DMS79 treated with DMSO at 0.1 percent for 48 hours (cell line): ENCODE data around the gene PRDM12.
"Not testable (repeated sequence)": the region's sequence is repeated elsewhere in the genome, so short reads cannot be mapped to it uniquely, and the experiment has no call there.

Experiments used
- DNase-seq: peaks from one replicate; lab custom pipeline; 2025; lab: John Stamatoyannopoulos, UW

Gene PRDM12

DNA sequence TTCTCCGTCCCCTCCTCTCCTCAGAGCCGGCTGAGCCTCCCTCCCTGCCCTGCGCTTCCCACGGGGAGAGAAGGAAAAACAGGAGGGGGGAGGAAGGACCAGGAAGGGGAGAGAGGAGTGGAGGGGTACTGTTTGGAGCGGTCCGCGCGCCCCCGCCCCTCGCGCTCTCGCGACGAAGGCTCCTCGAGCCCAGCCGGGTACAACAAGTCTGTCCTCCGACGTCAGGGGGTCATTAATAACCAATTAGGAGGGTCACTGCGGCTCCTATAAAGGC lies 480 bp upstream of the PRDM12 start:
- DNase-seq, result peak; percentile 42

DNA sequence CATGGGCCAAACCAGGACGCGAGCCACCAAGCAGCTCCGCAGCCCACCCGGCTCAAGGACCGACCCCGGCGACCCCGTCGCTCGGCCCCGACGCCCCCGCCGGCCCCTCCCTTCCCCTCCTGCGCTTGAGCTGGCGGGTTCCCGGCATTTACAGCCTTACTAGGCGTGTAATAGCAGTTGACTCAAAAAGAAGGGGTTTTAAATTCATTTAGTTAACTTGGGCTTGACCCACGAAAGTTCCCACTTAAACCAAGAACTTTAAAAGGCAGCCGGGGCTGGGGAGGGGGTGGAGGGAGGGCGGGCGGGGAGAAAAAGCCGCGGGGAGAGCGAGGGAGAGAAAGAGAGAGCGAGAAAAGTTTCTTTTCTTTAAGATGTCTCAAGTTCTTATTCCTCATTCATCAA lies 636 bp downstream of the PRDM12 start:
- no peak for DNase-seq

DNA sequence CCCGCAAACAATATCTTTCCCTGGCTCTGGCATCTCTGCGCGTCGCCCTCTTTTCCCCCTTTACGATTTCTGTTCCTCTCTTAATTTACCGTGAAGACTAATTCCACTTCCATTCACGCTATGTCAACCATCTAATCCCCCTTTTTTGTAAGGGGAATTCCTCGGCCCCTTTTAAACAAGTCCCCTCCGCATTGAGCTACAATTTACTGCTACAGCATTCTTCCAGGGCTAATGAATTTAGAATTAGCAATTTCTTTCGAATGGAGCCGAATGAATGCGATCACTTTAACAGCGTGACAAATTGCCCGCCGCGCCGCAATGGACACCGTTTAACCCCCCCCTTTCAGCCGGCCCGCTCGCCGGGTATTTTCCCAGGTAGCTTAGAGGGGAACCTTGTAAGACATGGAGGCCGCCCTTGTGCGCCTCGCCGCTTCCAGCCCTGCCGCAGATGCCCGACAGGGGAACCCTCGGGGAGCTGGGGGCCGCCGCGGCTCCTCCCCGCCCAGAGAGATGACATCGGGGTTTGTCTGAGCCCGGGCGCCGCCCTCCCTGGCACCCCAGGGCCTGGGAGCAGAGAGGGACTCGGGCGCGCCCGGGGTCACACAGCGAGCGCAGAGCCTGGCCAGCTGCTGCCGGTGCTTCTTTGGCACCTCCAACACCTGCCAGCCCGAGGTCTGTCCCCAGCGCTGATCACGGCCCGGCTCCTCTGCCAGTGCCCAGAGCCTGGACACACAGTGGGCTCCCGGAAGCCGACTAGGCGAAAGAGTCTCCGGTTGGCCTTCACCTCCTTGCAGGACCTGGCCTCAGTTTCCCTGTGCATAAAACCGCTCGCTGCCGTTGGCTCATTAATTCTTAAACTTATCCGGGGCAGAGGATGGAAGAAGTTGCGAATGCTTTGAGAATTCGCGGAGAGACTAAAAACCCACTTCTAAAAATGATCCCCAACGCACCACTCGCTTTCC lies 1.3 kb downstream of the PRDM12 start:
- no peak for DNase-seq

DNA sequence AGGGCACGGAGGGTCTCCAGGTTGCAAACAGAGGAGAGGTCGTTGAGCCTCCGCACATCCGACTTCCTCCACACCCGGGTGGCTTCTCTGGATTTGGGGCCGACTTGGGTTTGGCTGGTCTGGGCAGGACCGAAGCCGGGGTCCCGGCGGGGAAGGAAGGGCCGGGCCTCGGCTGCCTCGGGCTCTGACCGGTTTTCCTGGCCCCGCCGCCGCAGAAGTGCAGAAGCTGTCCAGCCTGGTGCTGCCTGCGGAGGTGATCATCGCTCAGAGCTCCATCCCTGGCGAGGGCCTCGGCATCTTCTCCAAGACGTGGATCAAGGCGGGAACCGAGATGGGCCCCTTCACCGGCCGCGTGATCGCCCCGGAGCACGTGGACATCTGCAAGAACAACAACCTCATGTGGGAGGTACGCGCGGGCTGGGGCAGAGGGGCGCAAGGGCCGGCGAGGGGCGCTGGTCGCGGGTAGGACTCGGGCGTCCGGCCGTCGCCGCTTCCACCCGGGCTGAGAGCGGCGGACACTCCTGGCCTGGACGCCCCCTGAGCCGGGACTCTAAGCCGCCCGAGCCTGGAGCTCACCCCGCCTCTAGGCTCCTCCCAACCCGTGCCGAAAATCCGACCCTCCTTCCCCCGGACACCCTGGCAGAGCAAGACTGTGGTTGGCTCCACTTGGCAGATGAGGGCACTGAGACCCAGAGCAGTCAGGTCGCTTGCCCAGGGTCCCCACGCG lies 2.2 kb downstream of the PRDM12 start:
- no peak for DNase-seq

DNA sequence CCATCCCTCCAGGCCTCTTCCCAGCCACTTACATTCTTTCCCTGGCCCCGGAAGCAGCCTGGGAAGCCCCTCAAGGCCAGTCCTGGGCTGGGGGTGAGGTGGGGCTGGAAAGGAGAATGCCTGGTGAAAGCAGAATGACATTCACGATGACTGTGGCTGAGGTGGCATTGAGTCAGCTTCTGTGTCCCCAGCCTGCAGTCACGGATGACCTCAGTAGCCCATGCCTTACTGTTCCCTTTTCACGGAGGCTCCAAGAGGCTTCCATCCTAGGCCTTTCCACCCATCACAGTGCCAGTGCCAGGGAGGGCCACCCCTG lies 2.7 kb downstream of the PRDM12 start:
- DNase-seq, result no peak

DNA sequence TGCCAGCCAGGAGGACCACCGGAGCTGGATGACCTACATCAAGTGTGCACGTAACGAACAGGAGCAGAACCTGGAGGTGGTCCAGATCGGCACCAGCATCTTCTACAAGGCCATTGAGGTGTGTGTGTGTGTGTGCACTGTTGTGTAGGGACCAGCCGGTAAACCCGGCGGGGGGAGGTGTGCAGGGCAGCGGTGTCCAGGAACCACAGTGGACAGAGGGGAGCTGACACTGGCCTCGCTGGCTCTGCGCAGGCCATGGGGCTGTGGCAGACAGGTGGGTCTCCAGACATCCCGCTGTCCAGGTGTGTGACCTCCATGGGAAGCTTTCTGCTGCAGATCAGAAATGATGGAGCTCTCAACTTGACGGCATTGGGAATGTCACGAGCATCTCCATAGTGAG lies 3.8 kb downstream of the PRDM12 start:
- no peak for DNase-seq

DNA sequence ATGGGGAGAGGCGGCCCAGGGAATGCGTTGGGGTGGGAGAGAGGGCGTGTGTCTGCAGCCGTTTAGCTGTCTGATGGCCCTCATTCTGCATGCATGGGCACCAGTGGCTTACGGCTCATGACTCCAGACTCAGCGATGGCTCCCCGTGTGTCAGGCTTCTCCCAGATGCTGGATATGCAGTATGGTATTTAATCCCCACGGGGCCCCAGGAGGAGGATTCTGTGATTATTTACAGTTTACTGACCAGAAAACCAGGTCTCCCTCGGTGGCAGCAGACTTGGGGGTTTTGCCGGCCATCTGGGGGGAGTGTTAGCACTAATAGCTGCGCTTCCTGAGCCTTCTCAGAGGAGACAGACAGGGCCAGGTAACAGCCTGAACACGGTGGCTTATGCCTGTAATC lies 4.3 kb downstream of the PRDM12 start:
- no peak for DNase-seq

DNA sequence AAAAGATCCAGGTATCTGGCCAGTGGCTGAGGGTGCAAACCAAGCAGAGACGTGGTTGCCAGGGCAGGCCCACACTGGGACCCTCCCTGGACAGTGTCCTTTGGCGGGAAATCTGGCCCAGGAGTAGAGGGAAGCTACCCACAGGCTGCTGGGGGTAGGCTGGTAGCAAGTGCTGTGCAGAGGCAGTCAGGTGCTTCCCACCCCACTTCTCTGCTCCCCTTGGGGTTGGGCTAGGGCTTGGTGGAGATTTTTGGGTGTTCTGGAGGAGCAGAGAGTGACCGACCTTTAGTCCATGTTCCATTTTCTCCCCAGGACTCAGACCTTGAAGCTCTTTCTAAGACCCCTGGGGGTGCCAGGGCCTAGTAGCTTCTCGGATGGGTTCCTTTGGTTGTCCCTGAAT lies 5.6 kb downstream of the PRDM12 start:
- DNase-seq, result no peak

DNA sequence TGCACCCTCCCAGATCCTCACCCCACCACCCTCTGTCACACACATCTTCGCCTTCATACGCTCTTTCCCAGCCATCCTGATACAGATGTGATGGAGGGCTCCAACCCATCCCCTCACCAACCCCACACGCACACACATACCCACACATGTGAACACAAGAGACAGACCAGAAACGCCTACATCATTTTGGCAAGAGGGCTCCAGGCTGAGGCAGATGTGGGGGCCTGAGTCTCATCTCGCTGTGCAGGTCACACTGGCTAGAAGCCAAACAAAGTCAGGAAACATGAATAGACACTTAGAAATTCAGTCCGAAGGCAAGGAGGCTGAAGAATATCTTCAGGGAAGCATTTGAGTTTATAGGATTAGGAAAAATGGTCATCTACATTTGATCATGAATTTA lies 6.2 kb downstream of the PRDM12 start:
- no peak for DNase-seq

DNA sequence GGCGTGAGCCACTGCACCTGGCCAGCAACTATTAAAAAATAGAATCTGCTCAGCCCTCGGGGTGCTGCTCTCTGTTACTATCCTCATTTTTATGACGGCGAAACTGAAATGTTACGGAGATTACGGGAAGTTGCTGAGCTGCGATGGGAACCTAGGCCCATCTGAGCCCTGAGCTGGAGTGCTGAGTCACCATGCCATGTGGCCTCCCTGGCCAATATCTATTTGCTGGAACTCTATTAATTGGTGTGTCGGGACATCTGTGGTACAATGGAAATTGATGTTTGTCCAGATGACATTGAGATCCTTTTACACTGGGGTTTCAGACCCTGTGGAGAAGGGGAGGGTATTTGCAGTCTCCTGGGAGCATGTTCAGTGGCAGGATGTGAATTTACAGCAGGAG lies 8.1 kb downstream of the PRDM12 start:
- DNase-seq, result no peak

DNA sequence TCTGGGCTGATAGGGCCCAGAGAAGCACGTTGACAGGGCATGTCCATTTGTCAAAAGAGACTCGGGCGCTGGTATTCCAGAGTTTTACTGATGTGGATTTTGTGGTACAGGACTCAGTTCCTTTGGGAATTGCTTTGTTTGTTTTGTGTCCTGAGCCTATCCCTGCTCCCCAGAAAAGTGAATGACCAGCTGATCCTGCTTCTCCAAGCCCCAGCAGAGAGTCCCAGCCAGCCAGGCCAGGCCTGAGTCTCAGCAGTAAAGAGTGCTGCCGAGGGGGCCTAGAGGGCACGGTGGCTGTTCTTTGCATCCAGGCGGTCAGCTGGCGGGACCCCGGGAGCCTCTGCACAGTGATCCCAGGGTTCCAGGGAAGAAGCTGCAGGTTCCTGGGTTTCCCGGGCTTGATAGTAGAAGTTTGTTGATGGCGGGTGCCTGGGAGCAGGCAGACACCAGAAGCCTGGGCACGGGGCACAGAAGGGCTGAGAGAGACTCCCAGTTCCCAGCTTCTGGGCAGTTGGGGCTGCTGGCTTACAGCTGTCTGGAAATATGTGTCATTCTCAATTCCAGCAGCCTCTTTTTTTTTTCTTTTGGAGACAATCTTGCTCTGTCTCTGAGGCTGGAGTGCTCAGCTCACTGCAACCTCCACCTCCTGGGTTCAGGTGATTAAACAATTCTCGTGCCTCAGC lies 8.7 kb downstream of the PRDM12 start:
- DNase-seq, result no peak

DNA sequence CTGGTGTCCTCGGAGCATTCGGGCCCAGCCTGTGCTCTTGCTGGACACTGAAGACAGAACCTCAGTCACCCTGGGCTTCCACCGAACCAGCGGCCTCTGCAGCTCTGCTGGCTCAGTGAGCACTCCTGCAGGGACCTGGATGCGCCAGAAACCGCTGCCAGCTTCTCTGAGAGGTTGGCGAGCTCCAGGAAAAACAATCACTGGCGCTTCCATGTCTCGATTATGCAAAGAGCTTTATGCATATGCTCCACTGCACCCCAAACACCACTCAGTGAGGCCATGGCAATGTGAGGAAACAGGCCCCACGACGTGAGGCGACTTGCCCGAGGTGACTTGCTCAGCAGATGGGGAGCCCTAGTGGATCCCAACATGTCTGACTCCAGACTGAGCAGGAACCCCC lies 11.0 kb downstream of the PRDM12 start:
- peak; percentile 61 for DNase-seq

DNA sequence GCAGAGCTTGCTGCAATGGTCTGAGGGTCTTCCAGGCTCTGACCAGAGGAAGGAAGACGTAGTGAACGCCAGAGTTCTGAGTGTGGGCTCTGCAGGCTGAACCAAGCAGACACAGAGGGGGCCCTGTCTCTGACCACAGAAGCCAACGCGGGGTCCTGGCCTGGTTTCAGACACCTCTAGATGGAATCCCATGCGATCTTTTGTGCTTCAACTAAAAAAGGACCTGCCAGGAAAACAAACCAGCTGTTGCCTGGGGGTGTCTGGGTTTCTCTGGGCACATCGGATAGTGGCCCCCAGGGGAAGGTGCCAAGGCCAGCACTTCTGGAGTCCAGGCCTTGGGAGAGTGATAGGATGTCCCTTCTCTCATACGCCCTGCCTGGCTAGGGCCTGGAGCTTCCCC lies 12.9 kb downstream of the PRDM12 start:
- no peak for DNase-seq

DNA sequence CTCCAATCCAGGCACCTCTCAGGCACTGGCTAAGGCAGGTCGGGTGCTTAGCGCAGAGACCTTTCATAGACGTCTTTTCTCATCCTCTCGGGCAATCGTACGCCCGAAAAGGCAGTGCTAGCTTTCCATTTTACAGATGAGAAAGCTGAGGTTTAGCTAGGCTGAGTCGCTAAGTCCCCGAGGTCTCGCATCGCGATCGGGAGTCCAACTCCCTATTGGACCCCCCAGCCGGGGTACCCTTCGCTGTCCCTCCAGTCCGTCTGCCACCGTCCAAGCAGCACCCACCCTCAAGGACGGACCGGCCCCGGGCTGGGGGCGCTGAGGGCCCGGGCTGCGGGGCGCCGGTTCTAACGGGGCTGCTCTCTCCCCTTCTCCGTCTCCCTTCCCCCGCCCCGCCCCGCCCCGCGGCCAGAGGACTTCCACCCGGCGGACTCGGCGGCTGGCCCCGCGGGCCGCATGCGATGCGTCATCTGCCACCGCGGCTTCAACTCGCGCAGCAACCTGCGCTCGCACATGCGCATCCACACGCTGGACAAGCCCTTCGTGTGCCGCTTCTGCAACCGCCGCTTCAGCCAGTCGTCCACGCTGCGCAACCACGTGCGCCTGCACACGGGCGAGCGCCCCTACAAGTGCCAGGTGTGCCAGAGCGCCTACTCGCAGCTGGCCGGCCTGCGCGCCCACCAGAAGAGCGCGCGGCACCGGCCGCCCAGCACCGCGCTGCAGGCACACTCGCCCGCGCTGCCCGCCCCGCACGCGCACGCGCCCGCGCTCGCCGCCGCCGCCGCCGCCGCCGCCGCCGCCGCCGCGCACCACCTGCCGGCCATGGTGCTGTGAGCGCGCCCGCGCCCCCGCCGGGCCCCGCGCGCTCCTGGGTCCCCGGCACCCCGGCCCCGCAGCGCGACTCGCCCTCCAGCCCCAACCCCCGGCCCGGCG lies 16.7 kb downstream of the PRDM12 start:
- peak; percentile 80 for DNase-seq

DNA sequence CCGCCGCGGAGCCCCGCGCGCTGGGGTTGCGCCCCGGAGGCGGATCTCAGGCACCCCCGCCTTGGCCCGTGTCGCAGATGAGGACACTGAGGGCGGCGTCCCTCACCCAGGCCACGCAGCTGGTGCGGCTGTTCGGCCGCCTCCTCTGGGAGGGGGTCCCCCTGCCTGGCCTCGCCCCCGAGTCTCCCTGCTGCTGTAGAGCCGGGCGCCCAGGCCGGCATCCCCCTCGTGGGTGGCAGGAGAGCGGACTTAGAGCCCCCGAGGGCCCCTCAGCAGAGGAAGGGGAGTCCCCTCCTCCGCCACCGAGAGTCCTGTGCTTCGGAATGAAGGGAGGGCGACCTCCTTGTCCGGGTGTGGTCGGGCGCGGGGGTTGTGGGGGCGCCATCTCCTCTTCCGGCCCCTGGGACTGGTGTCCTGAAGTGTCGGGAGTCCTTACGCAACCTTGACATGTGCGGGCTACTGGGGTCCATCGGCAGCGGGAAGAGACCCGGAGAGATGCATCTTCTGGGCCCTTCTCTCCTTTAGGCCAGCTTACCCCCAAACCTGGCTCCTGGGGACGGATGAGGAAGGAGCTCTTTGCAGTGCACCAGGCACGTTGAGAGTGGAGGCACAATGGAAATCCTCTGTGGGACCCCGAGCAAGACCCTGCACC lies 17.5 kb downstream of the PRDM12 start:
- peak; percentile 45 for DNase-seq

DNA sequence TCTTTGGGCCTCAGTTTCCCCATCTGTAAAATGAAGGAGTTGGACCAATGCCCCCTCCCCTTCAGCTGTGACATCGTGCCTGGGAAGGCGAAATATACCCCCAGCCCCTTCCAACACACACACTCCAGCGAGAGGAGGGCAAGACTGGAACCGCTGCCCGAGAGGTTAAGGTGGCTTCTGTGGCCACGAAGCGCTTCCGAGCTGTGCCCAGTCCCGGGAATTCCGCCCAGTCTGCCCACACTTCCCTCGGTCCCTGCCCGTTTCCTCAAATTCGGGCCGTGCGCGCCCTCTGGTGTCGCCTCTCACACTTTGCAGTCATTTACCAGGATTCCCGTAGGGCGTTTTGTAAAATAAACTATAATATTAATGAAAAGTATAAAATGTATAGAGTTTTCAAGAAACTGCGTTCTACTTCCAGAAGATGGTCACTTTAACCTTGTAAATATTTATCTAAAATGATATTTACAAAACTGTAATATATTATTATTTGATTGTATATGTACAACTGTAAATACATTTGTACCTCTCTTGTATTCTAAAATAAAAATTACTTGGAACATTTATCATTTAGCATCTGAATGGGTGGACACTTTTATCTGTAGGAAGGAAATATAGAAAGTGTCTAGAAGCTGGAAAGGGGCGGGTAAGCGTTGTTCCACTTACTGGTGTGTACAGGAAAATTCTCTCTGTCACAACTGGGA lies 18.2 kb downstream of the PRDM12 start:
- DNase-seq, result peak; percentile 79

DNA sequence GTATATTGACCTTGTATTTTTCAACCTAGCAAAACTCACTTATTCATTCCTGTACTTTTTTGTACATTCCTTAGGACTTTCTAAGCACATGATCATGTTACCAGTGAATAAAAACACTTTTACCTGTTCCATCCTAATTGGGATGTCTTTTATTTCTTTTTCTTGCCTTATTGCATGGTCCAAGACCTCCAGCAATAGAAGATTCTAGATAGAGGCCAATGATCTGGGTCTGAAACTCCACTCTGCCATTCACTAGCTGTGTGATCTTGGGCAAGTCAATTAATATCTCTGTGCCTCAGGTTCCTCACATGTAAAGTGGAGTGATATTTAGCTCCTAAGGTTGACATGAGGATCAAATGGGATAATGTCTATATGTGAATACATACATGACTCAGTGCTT lies 20.7 kb downstream of the PRDM12 start:
- DNase-seq, result no peak

DNA sequence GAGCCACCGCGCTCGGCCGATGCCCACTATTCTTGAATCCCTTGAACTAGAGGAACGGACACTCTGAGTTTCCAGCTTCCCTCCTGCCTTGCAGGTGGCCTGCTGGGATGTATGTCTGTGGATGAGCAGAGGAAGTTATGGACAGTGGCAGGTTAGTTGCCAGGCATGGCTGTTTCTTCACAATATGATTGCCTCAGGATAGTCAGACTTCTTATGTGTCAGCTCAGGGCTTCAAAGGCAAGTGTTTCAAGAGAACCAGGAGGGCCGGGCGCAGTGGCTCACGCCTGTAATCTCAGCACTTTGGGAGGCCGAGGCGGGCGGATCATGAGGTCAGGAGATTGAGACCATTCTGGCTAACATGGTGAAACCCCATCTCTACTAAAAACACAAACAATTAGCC lies 21.6 kb downstream of the PRDM12 start:
- DNase-seq, result not testable (repeated sequence)

DNA sequence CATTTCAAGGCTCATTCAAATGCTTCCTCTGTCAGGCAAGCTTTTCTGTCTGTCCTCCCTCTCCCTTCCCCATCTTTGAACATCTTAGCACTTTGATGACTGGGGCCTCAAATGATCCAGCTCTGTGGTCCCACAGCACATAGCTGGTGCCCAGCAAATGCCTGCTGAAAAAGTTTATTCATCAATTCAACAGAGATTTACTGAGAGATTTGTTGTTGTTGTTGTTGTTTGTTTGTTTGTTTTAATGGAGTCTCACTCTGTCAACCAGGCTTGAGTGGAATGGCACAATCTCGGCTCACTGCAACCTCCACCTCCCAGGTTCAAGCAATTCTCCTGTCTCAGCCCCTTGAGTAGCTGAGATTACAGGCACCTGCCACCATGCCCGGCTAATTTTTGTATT lies 23.2 kb downstream of the PRDM12 start:
- no peak for DNase-seq

DNA sequence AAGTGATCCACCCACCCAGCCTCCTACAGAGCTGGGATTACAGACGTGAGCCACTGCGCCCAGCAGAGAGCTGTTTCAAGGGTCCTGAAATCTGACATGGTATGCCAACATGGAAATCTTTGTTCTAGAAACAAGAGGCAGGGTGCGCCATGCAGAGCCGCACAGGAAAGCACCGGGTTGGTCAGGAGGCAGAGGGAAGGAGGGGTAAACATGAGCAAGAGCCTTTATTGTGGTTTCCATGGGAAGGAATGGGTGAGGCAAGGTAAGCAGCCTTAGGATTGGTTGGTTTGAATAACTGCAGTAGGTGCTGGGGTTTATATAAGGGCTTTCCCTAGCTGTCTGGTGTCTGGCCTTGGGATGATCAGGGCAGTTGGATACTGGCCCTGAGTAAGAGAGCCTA lies 23.7 kb downstream of the PRDM12 start:
- DNase-seq, result no peak

DNA sequence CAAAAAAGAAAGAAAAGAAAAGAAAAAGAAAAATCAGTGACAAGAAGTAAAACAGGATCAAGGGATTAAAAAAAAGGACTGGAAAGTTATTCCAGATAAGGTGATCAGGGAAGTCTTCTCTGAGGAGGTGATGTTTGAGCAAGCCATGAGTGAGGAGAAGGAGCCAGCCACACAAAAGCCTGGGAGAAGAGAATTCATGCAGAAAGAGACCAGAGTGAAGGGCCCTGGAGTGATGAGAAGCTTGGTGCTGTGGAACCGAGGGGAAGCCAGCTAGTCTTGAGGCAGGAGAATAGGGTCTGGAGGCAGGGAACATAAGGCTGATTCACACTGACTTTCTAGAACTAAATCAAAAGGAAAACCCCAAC lies 25.2 kb downstream of the PRDM12 start:
- no peak for DNase-seq
